ENCODE measurements around the gene CXCR3. TPM values are rescaled to one million over a fixed set of nuclear protein-coding genes. Genes with fewer than 3 reads are reported as not detected.

CXCR3 gene
- total RNA-seq, 1 experiment from 2014 or later = not detected

DNA sequence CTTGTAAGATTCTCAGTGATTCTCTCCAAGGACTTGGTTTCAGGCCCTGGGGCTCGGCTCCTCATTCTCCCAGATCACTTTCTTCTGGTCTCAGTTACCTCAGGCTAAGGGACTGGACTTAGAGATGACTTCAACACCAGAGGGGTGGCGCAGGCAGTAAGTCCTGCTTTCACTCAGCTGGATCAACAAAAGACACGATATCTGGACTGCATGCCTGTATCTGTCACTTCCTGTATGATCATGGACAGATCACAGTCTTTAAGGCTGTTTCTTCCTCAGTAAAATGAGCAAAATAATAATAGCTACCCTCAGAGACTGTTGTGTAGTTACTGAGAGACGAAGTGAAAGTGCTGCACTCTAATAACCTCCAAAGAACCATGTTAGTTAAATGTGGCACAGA lies 19.5 kb upstream of the CXCR3 start:
- H3K9me2 ChIP-seq (ENCODE audit: insufficient read depth) = no peaks in the 10 kb centered on the region
- CTCF ChIA-PET = no interaction called here
- DNase-seq (ENCODE audit: low read depth, low spot score) (no peak), ATAC-seq (no peak)
- H3K79me2 ChIP-seq (ENCODE audit: insufficient read depth, low read length) = no peaks in the 10 kb centered on the region
- no peaks in the 10 kb centered on the region for H3K9me3 ChIP-seq (ENCODE audit: control insufficient read depth in 1 of 2, insufficient read depth in 1 of 2, low read depth in 1 of 2, low read length in 2 of 2)
- H3K4me1 ChIP-seq (ENCODE audit: control insufficient read depth in 1 of 2, insufficient read depth in 2 of 2, low read length in 2 of 2) = no peaks in the 10 kb centered on the region
- intact Hi-C loops (cut with micrococcal nuclease) = no loop called here
- POLR2A ChIA-PET = no interaction called here
- H3K4me2 ChIP-seq (ENCODE audit: low read length) = no peak overlapping the region
- H3K9ac ChIP-seq (ENCODE audit: low read length) = no peak overlapping the region
- no peak overlapping the region for H3K4me3 ChIP-seq (replicated peaks in 1 of 2; ENCODE audit: low read depth in 1 of 2, low read length in 2 of 2)
- RAD21 ChIA-PET (ENCODE audit: low non-redundant PET in 1 of 2, low total read pairs in 2 of 2, uncharacterized antibody in 2 of 2, unreplicated experiment in 2 of 2) = no interaction called here
- H4K20me1 ChIP-seq (ENCODE audit: insufficient read depth) = no peaks in the 10 kb centered on the region
- no peak overlapping the region for H2AFZ ChIP-seq (ENCODE audit: low read depth, low read length, poor library complexity, severe bottlenecking)
- TF ChIP-seq, protein P1, sequence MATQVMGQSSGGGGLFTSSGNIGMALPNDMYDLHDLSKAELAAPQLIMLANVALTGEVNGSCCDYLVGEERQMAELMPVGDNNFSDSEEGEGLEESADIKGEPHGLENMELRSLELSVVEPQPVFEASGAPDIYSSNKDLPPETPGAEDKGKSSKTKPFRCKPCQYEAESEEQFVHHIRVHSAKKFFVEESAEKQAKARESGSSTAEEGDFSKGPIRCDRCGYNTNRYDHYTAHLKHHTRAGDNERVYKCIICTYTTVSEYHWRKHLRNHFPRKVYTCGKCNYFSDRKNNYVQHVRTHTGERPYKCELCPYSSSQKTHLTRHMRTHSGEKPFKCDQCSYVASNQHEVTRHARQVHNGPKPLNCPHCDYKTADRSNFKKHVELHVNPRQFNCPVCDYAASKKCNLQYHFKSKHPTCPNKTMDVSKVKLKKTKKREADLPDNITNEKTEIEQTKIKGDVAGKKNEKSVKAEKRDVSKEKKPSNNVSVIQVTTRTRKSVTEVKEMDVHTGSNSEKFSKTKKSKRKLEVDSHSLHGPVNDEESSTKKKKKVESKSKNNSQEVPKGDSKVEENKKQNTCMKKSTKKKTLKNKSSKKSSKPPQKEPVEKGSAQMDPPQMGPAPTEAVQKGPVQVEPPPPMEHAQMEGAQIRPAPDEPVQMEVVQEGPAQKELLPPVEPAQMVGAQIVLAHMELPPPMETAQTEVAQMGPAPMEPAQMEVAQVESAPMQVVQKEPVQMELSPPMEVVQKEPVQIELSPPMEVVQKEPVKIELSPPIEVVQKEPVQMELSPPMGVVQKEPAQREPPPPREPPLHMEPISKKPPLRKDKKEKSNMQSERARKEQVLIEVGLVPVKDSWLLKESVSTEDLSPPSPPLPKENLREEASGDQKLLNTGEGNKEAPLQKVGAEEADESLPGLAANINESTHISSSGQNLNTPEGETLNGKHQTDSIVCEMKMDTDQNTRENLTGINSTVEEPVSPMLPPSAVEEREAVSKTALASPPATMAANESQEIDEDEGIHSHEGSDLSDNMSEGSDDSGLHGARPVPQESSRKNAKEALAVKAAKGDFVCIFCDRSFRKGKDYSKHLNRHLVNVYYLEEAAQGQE (IDR thresholded peaks at IDR 0.05; ENCODE audit: low read depth) = no peak
- TF ChIP-seq POLR2AphosphoS5 (IDR thresholded peaks at IDR 0.05; ENCODE audit: low read depth, low read length) (no peak), YY1 (IDR thresholded peaks at IDR 0.05; ENCODE audit: extremely low read depth, insufficient replicate concordance, low read depth, low read length) (no peak), SIN3A (IDR thresholded peaks at IDR 0.05; ENCODE audit: low read depth) (no peak), FOSL1 (IDR thresholded peaks at IDR 0.05; ENCODE audit: low read depth) (no peak), ELF1 (IDR thresholded peaks at IDR 0.05; ENCODE audit: borderline replicate concordance, low read depth) (no peak), EGR1 (IDR thresholded peaks at IDR 0.05; ENCODE audit: low read depth) (no peak)
- TF ChIP-seq, protein P2, sequence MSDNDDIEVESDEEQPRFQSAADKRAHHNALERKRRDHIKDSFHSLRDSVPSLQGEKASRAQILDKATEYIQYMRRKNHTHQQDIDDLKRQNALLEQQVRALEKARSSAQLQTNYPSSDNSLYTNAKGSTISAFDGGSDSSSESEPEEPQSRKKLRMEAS (IDR thresholded peaks at IDR 0.05) = no peak
- no peak overlapping the region for H3K27ac ChIP-seq (ENCODE audit: low read depth, low read length)
- no peaks in the 10 kb centered on the region for H3K36me3 ChIP-seq (ENCODE audit: control insufficient read depth in 1 of 2, insufficient read depth in 2 of 2, low read length in 2 of 2)
- H3K27me3 ChIP-seq (ENCODE audit: insufficient read depth, low read length) = no peaks in the 10 kb centered on the region
- no TSS peak for BruUV-seq (replicated peaks)

All from HCT116 (cell line).